Measurements from ENCODE around the gene EPC1.

GRCh38 chr10:32317795-32318357, 29.1 kb downstream of the EPC1 start:
- TF ChIP-seq CTCF (IDR thresholded peaks at IDR 0.05) = no peak
- TF ChIP-seq EP300 (IDR thresholded peaks at IDR 0.05) = no peak

Measured in ovary (tissue), 3 donors.